Measurements from ENCODE around the gene GPATCH8.

The GPATCH8 gene

GRCh38 chr17:44451016-44451627, 52.1 kb downstream of the GPATCH8 start:
- no peak for DNase-seq

GRCh38 chr17:44448412-44448811, 54.8 kb downstream of the GPATCH8 start:
- no peak for DNase-seq

DNA sequence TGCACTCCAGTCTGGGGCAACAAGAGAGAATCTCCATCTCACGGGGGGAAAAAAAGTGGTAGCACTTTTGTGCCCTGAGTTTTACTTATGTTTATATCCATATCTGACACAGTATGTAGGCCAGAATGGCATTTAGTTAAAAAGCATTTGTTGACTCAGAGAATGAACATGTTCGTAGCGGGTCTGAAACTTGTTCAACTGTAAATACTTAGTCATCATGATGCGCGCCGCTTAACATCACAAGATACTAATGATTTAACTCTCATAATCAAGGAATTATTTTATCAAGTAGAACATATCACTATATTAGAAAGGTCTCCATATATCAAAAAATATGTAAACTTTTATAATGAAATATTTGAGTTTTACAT, 58.5 kb downstream of the GPATCH8 start:
- no peak for DNase-seq

DNA sequence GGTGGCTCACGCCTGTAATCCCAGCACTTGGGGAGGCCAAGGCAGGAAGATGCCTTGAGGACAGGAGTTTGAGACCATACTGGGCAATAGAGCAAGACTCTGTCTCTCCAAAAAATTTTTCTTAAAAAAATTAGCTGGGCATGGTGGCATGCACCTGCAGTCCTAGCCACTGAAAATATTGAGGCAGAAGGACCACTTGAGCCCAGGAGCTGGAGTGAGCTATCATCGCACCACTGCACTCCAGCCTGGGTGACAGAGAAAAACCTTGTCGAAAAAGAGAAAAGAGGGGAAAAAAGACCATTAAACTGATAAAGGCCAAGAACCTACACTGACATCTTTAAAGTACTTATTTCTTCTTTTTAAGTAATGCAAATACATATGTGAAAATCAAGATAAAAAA, 60.4 kb downstream of the GPATCH8 start:
- no peak for DNase-seq

GRCh38 chr17:44439168-44439567, 64.0 kb downstream of the GPATCH8 start:
- DNase-seq = no peak

- no peak for DNase-seq
Observed at GRCh38 chr17:44438636-44439035, 64.6 kb downstream of the GPATCH8 start.

- DNase-seq = no peak
Observed at GRCh38 chr17:44436336-44436735, 66.9 kb downstream of the GPATCH8 start.

- no peak for DNase-seq
Observed at GRCh38 chr17:44432254-44433157, 70.7 kb downstream of the GPATCH8 start.

GRCh38 chr17:44424828-44425461, 78.3 kb downstream of the GPATCH8 start:
- DNase-seq = no peak

- DNase-seq = no peak
Observed at GRCh38 chr17:44417553-44417952, 85.7 kb downstream of the GPATCH8 start.

- no peak for DNase-seq
Observed at GRCh38 chr17:44416558-44417289, 86.5 kb downstream of the GPATCH8 start.

GRCh38 chr17:44414394-44415155, 88.6 kb downstream of the GPATCH8 start:
- DNase-seq = no peak

GRCh38 chr17:44409309-44410028, 93.7 kb downstream of the GPATCH8 start:
- DNase-seq = no peak

DNA sequence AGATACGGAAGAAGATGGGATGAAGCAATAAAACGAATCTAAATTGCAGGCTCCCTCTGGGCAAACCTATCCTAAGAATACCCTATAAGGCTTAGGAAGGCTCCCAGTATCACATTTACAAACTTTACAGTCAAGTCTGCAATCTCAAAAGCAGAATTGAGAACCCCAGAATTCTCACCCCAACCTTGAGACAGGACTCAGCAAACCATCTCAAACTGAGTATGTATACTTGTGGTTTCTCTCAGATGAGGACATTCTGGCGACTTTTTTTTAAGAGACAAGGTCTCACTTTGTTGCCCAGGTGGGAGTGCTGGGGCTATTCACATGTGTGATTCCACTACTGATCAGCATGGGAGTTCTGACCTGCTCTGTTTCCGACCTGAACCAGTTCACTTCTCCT, 94.4 kb downstream of the GPATCH8 start:
- no peak for DNase-seq

GRCh38 chr17:44402564-44403172, 100.5 kb downstream of the GPATCH8 start:
- DNase-seq = no peak

- DNase-seq = no peak
Observed at GRCh38 chr17:44400226-44400847, 102.9 kb downstream of the GPATCH8 start.

GRCh38 chr17:44398692-44399691, 104.2 kb downstream of the GPATCH8 start:
- no peak for DNase-seq

DNA sequence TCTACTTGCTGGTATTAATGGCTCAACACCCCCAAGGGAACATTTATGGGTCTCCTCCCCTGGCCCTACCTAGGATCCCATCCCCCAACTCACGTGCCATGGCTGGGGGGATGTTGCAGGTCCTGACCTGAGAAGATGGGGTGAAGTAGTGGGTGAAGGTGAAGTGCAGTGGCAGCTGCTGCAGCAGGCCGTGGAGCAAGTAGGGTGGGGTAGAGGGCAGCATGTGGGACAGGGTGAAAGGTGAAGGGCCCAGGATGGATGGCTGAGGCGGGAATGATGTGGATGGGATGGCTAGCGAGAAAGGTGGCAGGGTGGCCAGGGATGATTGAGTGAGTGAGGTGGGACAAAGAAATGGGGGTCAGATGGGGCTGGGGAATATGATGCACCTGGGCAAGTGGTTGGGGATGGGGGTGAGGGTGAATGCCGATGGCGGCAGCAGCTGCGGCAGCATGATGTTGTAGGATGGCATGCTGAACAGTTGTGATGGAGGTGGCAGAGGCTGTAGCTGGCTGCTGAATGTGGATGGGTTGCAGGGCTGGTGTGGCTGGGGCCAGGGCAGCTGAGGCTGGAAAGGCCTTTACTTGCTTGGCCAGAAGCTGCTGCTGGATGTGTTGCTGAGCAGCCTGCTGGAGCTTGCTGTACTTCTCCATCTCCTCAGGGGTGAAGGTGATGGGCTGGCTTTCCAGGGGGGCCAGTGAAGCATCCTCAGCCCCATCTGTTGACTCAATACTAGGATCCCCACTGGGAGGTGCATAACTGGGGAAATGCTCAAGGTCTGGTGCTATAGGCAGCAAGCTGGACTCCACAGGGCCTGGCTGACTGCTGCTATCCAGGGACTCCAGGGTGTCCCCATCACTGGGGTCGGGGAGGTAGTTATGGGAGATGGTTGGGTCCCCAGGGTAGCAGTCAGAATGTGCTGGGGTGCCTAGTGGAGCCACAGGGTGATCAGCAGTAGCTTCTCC, 105.4 kb downstream of the GPATCH8 start:
- DNase-seq = no peak
